CD4-positive, alpha-beta T cell treated with Interleukin-17A for 4 hours (primary cell): ENCODE measurements around the gene PSMB8.
"Not testable (repeated sequence)": the region's sequence is repeated elsewhere in the genome, so short reads cannot be mapped to it uniquely, and the experiment has no call there.

ENCODE experiments used
- DNase-seq: peaks from one replicate; pipeline ENCODE4 v3.0.0-alpha.2; 2020; ENCODE audit warnings: mixed read lengths

The PSMB8 gene

GRCh38 chr6:32843979-32844838 lies at the start of gene PSMB8:
Gene PSMB8 (minus strand): TSS chr6:32844047. CDS start chr6:32843996, 51 bp downstream.
- DNase-seq: peak; percentile 98

GRCh38 chr6:32890831-32891230 lies 47.0 kb upstream of the PSMB8 start:
- no peak for DNase-seq

GRCh38 chr6:32889533-32889932 lies 45.7 kb upstream of the PSMB8 start:
- no peak for DNase-seq

GRCh38 chr6:32888576-32888975 lies 44.7 kb upstream of the PSMB8 start:
- no peak for DNase-seq

- no peak for DNase-seq
Measured at GRCh38 chr6:32887616-32888015, 43.8 kb upstream of the PSMB8 start.

GRCh38 chr6:32886681-32887383 lies 43.0 kb upstream of the PSMB8 start:
- DNase-seq: no peak

DNA sequence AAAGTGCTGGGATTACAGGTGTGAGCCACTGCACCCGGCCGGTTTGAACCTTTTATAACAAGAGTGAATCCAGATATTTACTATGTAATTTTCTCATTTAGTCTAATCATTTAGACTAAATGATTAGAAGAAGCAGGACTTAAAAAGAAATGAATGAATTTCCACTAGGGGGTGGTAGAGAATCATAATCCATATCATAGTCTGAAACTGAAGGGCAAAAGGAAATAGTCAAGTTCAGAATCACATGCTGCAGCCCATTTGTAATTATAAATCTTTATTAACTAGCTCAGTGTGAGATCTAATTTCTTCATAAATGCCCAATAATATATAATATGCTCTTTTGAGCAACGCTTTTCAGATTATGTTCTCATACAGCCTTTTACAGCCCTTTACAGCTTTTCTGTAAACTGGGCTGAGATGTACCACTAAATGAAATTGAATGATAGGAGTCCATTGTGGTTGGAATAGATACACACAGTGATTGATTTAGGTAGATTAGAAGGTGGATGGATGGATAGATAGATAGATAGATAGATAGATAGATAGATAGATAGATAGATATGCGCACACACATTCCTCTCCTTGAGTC lies 41.9 kb upstream of the PSMB8 start:
- no peak for DNase-seq

DNA sequence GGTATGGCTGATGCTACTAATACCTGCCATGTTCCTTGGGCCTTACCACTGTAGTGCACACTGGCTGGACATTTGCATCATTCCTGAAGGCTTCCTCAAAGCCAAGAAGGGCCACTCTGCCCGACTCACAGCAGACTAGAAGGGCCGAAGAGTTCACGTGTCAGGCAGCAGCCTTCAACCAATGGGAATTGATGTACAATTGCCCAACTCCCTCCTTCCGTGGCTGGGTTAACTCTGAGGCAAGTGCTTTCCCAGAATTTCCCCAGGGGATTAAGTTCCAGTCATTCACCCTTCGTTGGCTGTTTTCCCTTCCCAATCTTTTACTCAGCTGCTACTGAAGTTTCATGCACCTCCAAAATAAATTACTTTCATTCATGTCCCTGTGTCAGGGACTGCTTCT lies 39.9 kb upstream of the PSMB8 start:
- DNase-seq: no peak

- no peak for DNase-seq
Measured at GRCh38 chr6:32882879-32883250, 39.0 kb upstream of the PSMB8 start.

DNA sequence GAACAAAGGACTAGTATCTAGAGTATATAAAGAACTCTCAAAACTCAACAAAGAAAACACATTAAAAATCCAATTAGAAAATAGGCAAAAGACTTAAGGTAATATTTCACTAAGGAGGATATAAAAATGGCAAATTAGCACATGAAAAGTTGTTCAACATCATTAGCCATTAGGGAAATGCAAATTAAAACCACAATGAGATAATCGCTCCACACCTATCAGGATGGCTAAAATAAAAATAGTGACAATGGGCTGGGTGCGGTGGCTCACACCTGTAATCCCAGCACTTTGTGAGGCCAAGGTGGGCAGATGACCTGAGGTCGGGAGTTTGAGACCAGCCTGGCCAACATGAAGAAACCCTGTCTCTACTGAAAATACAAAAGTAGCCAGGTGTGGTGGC lies 37.1 kb upstream of the PSMB8 start:
- not testable (repeated sequence) for DNase-seq

GRCh38 chr6:32879691-32880090 lies 35.8 kb upstream of the PSMB8 start:
- no peak for DNase-seq

DNA sequence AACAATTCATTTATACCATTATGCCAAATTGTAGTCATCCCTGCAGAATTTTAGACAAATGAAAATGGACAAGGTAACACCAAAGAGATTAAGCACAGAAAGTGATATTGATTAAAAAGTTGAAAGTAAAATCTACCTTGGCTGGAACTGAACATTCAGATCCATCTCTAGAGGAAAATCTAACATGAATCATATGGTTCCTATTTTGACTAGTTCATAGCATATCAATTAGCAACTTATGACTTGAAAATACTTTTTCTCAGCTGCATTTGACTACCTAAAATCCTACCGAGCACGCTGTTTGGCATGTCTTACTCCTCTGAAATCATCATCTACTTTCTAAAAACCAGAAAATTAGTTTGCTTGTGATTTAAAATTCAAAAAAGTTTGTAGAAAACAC lies 32.8 kb upstream of the PSMB8 start:
- no peak for DNase-seq

DNA sequence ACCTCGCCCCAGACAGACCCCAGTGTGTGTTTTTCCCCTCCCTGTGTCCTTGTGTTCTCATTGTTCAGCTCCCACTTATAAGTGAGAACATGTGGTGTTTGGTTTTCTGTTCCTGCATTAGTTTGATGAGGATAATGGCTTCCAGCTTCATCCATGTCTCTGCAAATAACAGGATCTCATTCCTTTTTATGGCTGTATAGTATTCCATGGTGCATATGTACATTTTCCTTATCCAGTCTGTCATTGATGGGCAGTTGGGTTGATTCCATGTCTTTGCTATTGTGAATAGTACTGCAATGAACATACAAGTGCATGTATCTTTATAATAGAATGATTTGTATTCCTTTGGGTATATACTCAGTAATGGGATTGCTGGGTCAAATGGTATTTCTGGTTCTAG lies 30.1 kb upstream of the PSMB8 start:
- not testable (repeated sequence) for DNase-seq

DNA sequence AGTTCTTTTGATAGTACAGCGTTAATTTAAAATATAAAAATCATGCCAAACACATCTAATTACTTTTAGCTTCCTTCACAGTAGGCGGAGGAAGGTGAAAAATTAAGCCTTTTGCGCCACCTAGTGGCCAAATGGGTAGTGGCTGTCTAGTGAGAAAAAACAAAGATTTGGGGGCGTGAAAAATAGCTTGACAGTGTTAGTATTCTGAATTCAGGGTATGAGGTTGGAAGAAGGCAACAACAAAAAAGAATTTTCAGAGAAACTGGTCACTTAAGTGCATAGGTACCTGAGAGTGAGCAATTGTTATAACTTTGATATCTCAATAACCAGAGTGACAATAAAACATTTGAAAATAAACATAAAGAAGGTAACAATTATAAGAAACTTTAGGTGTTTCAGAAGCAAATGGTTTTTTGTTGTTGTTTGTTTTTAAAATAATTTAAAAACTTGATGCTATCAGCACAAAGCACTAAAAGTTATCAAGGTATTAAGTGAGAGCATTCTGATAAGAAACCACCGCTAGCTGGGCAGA lies 24.5 kb upstream of the PSMB8 start:
- peak; percentile 92 for DNase-seq

DNA sequence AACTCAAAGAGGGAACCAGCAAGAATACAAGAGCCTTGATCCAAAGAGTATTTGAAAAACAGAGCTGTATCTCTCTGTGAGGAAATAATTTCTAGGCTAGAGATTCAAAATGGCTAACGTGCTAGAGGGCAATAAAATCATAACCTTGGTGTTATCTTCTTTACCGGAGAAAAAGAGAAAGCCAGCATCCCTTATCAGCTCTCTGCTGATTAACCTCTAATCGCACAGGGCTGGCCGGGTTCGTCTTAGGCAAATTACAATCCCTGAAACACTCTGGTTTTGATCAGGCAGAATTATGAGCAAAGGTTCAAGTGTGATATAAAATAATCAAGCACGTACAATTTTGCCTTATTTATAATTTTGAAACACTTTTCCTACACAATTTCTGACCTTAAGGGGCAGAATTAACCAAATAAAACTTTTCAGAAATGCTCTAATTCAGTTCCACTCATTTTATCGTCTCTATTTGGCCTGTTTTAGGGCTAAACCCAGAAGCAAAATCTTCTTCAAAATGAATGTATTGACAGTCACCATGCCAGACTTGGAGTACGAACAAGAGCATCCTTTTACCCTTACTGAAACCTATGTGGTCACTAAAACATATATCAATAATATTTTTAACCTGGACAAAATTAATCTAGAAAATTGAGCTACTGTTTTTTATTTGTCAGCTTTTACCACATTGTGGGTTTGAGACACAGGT lies 23.9 kb upstream of the PSMB8 start:
- no peak for DNase-seq

DNA sequence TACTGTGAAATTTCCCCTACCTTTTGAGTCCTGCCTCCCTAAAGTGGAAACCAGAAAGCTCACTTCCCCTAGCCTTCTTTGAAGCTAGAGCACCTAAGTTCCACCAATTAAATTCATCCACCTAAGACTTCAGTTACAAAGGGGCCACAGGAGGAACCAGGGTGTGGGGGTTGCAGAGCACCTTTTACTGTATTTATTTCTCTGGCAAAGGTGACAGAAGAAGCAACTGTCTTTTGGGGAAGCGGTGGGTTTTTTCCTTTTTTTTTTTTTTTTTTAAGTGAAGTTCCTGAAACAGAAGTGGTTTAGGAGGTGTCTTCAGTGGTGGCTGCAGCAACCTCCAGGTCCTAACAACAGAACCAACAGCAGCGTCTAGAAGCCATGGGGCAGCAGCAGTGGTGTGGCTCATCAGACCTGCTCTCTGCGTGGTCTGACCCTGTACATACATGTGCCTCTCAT lies 23.2 kb upstream of the PSMB8 start:
- no peak for DNase-seq

DNA sequence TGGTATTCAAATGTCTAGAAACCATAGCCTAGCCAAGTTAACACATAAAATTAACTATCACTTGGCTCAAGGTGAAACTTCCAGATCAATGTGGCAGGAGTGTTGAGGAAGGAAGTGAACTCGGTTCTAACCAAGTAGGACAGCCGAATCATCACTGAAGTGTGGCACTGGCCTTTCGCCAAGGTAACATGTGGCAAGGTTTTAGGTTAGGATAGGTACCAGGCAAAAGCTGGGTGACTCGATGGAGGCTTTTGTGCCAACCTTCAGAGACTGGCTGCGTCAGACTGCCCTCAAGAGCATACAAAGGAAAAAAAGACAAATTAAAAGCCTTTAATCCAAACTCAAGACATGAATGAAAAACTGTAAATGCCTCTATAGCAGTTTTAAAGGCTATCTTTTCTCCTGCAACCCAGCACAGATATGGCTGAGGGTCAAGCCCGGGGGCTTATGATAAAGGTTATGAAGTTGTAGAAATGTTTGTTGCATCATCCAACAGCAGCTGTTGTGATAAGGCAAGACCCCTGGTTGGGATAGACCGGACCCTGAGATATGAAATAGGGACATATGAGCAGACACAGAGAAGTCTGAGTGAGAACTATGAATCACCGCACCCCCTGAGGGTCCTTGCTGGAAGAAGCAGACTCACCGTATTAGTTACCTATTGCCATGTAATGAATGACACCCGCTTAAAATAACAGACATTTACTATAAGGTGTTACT lies 22.0 kb upstream of the PSMB8 start:
- DNase-seq: no peak

- DNase-seq: no peak
Measured at GRCh38 chr6:32862725-32863124, 18.9 kb upstream of the PSMB8 start.

GRCh38 chr6:32860674-32861073 lies 16.8 kb upstream of the PSMB8 start:
- no peak for DNase-seq

DNA sequence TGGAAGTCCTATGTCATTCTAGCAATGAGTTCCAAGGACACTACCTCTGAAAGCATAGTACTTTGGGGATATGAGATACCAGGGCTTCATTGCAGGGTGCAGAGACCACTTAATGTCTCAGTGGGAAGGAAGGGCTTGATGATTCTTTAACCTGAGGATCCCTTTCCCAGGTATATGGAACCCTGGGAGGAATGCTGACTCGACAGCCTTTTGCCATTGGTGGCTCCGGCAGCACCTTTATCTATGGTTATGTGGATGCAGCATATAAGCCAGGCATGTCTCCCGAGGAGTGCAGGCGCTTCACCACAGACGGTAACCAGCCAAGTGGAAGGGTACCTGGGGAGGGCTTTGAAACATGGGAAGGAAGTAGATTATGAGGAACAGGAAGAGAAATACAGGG lies 14.3 kb upstream of the PSMB8 start:
- no peak for DNase-seq

GRCh38 chr6:32857156-32857891 lies 13.5 kb upstream of the PSMB8 start:
- DNase-seq: no peak
